Fibroblast of lung (primary cell): Measurements from ENCODE around the gene PTPRF. TPM values are rescaled to one million over a fixed set of nuclear protein-coding genes. Genes with fewer than 3 reads are reported as not detected.

ENCODE experiments used
- DNase-seq, 2 donors: peaks; one replicate each; pipeline versions ENCODE4 v3.0.0 to v3.0.0-alpha.2; 2010; ENCODE audit warnings: low read depth in 2 of 2
- H2AFZ ChIP-seq: 2 replicates; pipeline ENCODE4 v1.5.1; 2012; ENCODE audit warnings: low read length, control low read depth, inconsistent platforms
- H3K27ac ChIP-seq: 2 replicates; pipeline ENCODE4 v1.5.1; 2011; ENCODE audit warnings: low read length, control low read depth; ENCODE audit not compliant: insufficient read depth
- H3K27me3 ChIP-seq: 2 replicates; pipeline ENCODE4 v1.5.1; 2011; ENCODE audit warnings: mild to moderate bottlenecking, low read length; ENCODE audit not compliant: control insufficient read depth, insufficient read depth
- H3K36me3 ChIP-seq: 2 replicates; pipeline ENCODE4 v1.5.1; 2011; ENCODE audit warnings: low read length; ENCODE audit not compliant: control insufficient read depth, insufficient read depth
- H3K4me1 ChIP-seq: 2 replicates; pipeline ENCODE4 v1.5.1; 2011; ENCODE audit warnings: low read length; ENCODE audit not compliant: control insufficient read depth, insufficient read depth; ENCODE audit errors: extremely low read depth
- H3K4me2 ChIP-seq: 2 replicates; pipeline ENCODE4 v1.5.1; 2011; ENCODE audit warnings: low read length, control low read depth; ENCODE audit not compliant: insufficient read depth; ENCODE audit errors: extremely low read depth
- H3K4me3 ChIP-seq, 4 experiments: fragments of 200-600 bp in 1 of 4; sonication (generic) in 1 of 4; replicated peaks in 1 of 4; 2 replicates each; pipeline ENCODE4 v1.5.1; 2011 to 2016; ENCODE audit warnings: low read length in 4 of 4, low read depth in 3 of 4, mild to moderate bottlenecking in 3 of 4, control low read depth in 2 of 4, inconsistent platforms in 1 of 4, mixed read lengths in 1 of 4; ENCODE audit not compliant: insufficient read depth in 1 of 4; ENCODE audit errors: control extremely low read depth in 1 of 4
- H3K79me2 ChIP-seq: 2 replicates; pipeline ENCODE4 v1.5.1; 2012; ENCODE audit warnings: mild to moderate bottlenecking, low read length, inconsistent platforms; ENCODE audit not compliant: control insufficient read depth, insufficient read depth
- H3K9ac ChIP-seq: 2 replicates; pipeline ENCODE4 v1.5.1; 2011; ENCODE audit warnings: mild to moderate bottlenecking, low read length, control low read depth; ENCODE audit not compliant: insufficient read depth
- H3K9me3 ChIP-seq: 2 replicates; pipeline ENCODE4 v1.5.1; 2012; ENCODE audit warnings: low read depth, low read length; ENCODE audit not compliant: control insufficient read depth, insufficient read depth
- H4K20me1 ChIP-seq: 2 replicates; pipeline ENCODE4 v1.5.1; 2011; ENCODE audit warnings: low read length; ENCODE audit not compliant: control insufficient read depth, insufficient read depth; ENCODE audit errors: extremely low read depth
- EZH2 ChIP-seq: IDR thresholded peaks from 2 replicates; pipeline ENCODE4 v1.5.1; 2012; ENCODE audit warnings: low read length, control low read depth, mild to moderate bottlenecking; ENCODE audit errors: missing control alignments
- polyA plus RNA-seq, 2 donors: library from polyadenylated mRNA; depleted of rRNA in 1 of 2; stranded (reverse) in 1 of 2; unstranded in 1 of 2; fragments of >200 nt; gene quantifications; 2 replicates each; pipeline ENCODE4 v1.2.1, GENCODE V29; 2011 to 2012; ENCODE audit warnings: missing spikeins in 1 of 2
- total RNA-seq: library from RNA; depleted of rRNA; stranded (reverse); fragments of >200 nt; gene quantifications from 2 replicates; pipeline ENCODE4 v1.2.1, GENCODE V29; 2014
- TF ChIP-seq, protein P1 (sequence below), 2 donors: IDR thresholded peaks in 1 of 2; conservative IDR thresholded peaks in 1 of 2; 1 replicate in 1 of 2; 2 replicates in 1 of 2; pipeline ENCODE4 v1.5.1; 2011 to 2012; ENCODE audit warnings: low read length in 2 of 2, control low read depth in 1 of 2, inconsistent platforms in 1 of 2, low read depth in 1 of 2, mild to moderate bottlenecking in 1 of 2

The PTPRF gene
- total and polyA plus RNA-seq, 2 donors (not counting 1 experiment from before 2014, with no cell fraction given) = 45.2 to 52.0 TPM

DNA sequence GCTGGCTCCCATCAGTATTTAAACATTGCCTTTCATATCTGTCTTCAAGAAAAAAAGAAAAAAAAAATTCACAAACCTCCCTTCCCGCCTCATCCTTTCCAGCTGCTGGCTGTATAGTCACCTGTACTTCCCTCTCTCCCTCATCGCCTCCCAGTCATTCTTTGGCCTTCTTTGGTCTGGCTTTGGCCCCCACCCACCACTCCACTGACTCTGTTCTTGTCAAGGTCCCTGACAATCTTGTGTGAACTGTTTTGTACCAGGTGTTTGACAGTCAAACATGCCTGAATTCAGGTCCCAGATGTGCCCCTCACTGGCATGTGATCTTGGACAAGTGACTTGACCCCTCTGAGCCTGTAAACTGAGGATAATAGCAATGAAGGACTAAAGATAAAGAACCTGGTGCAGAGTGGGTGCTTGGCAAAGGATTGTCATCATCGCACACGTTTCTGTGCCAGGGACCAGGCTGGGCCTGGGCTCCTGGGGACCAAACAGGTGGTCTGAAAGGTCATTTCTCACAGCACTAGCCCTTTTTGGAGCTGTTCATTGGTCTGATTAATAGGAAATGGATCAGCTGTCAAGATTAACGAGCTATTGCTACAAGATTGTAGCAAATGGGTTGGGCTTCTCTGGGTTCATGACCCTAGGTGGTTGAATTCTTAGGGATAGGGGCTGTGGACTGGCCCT is 21.5 kb downstream of the PTPRF start:
- Histone ChIP-seq H3K9me3 (no peaks in the 10 kb centered on the region), H3K4me1 (peaks cover 9% of the 10 kb centered on the region), H3K27me3 (no peaks in the 10 kb centered on the region), H3K4me2 (no peak overlapping the region), H3K79me2 (no peaks in the 10 kb centered on the region), H3K27ac (no peak overlapping the region), H3K4me3 (no peak overlapping the region), H3K9ac (no peak overlapping the region), H2AFZ (no peak overlapping the region), H4K20me1 (no peaks in the 10 kb centered on the region), H3K36me3 (peaks cover 10% of the 10 kb centered on the region)
- DNase-seq = no peak
- TF ChIP-seq, protein P1, sequence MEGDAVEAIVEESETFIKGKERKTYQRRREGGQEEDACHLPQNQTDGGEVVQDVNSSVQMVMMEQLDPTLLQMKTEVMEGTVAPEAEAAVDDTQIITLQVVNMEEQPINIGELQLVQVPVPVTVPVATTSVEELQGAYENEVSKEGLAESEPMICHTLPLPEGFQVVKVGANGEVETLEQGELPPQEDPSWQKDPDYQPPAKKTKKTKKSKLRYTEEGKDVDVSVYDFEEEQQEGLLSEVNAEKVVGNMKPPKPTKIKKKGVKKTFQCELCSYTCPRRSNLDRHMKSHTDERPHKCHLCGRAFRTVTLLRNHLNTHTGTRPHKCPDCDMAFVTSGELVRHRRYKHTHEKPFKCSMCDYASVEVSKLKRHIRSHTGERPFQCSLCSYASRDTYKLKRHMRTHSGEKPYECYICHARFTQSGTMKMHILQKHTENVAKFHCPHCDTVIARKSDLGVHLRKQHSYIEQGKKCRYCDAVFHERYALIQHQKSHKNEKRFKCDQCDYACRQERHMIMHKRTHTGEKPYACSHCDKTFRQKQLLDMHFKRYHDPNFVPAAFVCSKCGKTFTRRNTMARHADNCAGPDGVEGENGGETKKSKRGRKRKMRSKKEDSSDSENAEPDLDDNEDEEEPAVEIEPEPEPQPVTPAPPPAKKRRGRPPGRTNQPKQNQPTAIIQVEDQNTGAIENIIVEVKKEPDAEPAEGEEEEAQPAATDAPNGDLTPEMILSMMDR (conservative IDR thresholded peaks at IDR 0.05 in 1 of 2, IDR thresholded peaks at IDR 0.05 in 1 of 2; ENCODE audit: low read depth in 1 of 2, low read length in 2 of 2) = no peak
- no peak for TF ChIP-seq EZH2

DNA sequence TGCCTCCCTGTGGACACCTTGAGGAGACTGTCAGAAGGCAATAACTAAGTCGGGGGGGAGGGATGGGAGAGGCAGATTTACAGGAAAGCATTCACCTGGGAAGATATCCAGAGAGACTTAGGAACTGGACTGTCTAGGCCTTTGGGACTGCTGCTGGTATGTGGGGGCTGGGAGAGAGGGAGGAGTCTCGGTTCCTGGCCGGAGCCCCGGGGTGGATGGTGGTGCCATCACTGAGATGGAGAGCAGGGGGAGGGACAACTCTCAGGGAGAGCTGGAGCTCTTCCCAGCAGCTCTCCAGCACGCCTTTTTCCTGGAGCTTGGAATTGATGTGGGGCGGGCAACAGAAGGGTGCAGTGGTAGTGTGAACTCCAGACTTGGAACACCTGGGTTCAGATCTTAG is 22.1 kb downstream of the PTPRF start:
- Histone ChIP-seq H3K4me2 (no peak overlapping the region), H3K27ac (no peak overlapping the region), H3K9me3 (no peaks in the 10 kb centered on the region), H3K36me3 (peaks cover 10% of the 10 kb centered on the region), H4K20me1 (no peaks in the 10 kb centered on the region), H3K4me3 (no peak overlapping the region), H3K27me3 (no peaks in the 10 kb centered on the region), H2AFZ (no peak overlapping the region), H3K4me1 (peaks cover 9% of the 10 kb centered on the region), H3K9ac (no peak overlapping the region), H3K79me2 (no peaks in the 10 kb centered on the region)
- TF ChIP-seq, protein P1 (conservative IDR thresholded peaks at IDR 0.05 in 1 of 2, IDR thresholded peaks at IDR 0.05 in 1 of 2; ENCODE audit: low read depth in 1 of 2, low read length in 2 of 2) = no peak
- no peak for TF ChIP-seq EZH2
- peak; percentile 46 to 68 for DNase-seq

DNA sequence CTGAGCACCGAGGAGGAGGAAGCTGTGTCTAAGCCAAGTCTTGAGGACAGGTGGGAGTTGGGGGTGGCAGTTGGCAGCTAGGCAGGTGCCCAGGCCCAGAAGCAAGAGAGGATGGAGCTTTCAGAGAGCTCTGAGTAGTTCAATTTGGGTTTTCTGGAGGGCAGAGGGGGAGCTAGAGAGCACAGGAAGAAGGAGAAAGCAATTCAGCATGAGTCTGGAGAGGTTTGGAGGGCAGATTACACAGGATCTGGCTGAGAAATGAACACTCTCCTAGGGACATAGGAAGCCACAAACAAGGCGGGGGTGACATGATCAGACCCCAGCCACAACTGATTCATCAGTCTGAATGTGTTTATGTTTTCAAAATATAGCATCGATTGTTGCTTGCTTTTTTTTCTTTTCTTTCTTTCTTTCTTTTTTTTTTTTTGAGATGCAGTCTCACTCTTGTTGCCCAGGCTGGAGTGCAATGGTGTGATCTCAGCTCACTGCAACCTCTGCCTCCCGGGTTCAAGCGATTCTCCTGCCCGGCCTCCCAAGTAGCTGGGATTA is 23.8 kb downstream of the PTPRF start:
- peaks cover 11% of the 10 kb centered on the region for H3K4me1 ChIP-seq
- peak; percentile 53 to 57 for DNase-seq
- H4K20me1 ChIP-seq = no peaks in the 10 kb centered on the region
- peaks cover 10% of the 10 kb centered on the region for H3K36me3 ChIP-seq
- H2AFZ ChIP-seq = no peak overlapping the region
- peaks cover 6% of the 10 kb centered on the region for H3K79me2 ChIP-seq
- H3K9me3 ChIP-seq = no peaks in the 10 kb centered on the region
- H3K4me3 ChIP-seq = no peak overlapping the region
- TF ChIP-seq, protein P1 (conservative IDR thresholded peaks at IDR 0.05 in 1 of 2, IDR thresholded peaks at IDR 0.05 in 1 of 2; ENCODE audit: low read depth in 1 of 2, low read length in 2 of 2) = peak; percentile 63 to 78
- TF ChIP-seq EZH2 = no peak
- no peak overlapping the region for H3K4me2 ChIP-seq
- H3K9ac ChIP-seq = no peak overlapping the region
- no peaks in the 10 kb centered on the region for H3K27me3 ChIP-seq
- H3K27ac ChIP-seq = no peak overlapping the region
